OCI-LY7 (cell line): ENCODE results near the gene CD70. TPM values are rescaled to one million over a fixed set of nuclear protein-coding genes. Genes with fewer than 3 reads are reported as not detected.
"Not testable (repeated sequence)": the region's sequence is repeated elsewhere in the genome, so short reads cannot be mapped to it uniquely, and the experiment has no call there.

Source experiments
- BruUV-seq: library from RNA; stranded (reverse); fragments of 400-500 nt; replicated peaks from 2 replicates; lab custom pipeline; 2021; lab: Mats Ljungman, UMichigan
- CTCF ChIA-PET: fragments of 300-600 bp; sonication (Branson Sonifier 250); formaldehyde crosslinking; loops from one replicate; lab custom pipeline; 2022; ENCODE audit warnings: antibody characterized with exemption; ENCODE audit not compliant: unreplicated experiment; lab: Charles Lee
- POLR2A ChIA-PET: fragments of 300-600 bp; sonication (Branson Sonifier 250); formaldehyde crosslinking; loops from one replicate; lab custom pipeline; 2022; ENCODE audit warnings: antibody characterized with exemption; lab: Charles Lee
- DNase-seq: peaks from one replicate; pipeline ENCODE4 v3.0.0-alpha.2; 2015; ENCODE audit warnings: low spot score
- H2AFZ ChIP-seq: fragments of 200-600 bp; sonication (generic), shearing (Covaris generic); 2 replicates; pipeline ENCODE4 v1.6.1; 2014; ENCODE audit warnings: mild to moderate bottlenecking, antibody characterized with exemption, low read length, moderate library complexity
- H3K27ac ChIP-seq: fragments of 200-600 bp; sonication (generic); 2 replicates; pipeline ENCODE4 v1.5.1; 2014; ENCODE audit warnings: mixed run types, low read depth, mild to moderate bottlenecking, moderate library complexity, low read length, inconsistent platforms; ENCODE audit not compliant: poor library complexity, severe bottlenecking
- H3K36me3 ChIP-seq: fragments of 200-600 bp; sonication (generic); 2 replicates; pipeline ENCODE4 v1.6.1; 2014; ENCODE audit warnings: mild to moderate bottlenecking, antibody characterized with exemption, low read length, moderate library complexity, mixed read lengths; ENCODE audit not compliant: insufficient read depth
- H3K4me1 ChIP-seq: fragments of 200-600 bp; sonication (generic); 2 replicates; pipeline ENCODE4 v1.5.1; 2014; ENCODE audit warnings: mild to moderate bottlenecking, low read length; ENCODE audit not compliant: insufficient read depth, poor library complexity, severe bottlenecking
- H3K4me2 ChIP-seq: fragments of 200-600 bp; sonication (generic); 2 replicates; pipeline ENCODE4 v1.6.1; 2014; ENCODE audit warnings: mild to moderate bottlenecking, low read length
- H3K4me3 ChIP-seq: fragments of 200-600 bp; sonication (generic); 2 replicates; pipeline ENCODE4 v1.5.1; 2014; ENCODE audit warnings: mild to moderate bottlenecking, low read depth, low read length; ENCODE audit not compliant: poor library complexity, severe bottlenecking
- H3K79me2 ChIP-seq: fragments of 200-600 bp; sonication (generic); 2 replicates; pipeline ENCODE4 v1.6.1; 2016; ENCODE audit warnings: low read depth, mild to moderate bottlenecking, low read length, moderate library complexity, mixed read lengths; ENCODE audit not compliant: insufficient read depth
- H3K9me2 ChIP-seq: fragments of 200-600 bp; sonication (generic); 2 replicates; pipeline ENCODE4 v1.6.1; 2016; ENCODE audit warnings: mild to moderate bottlenecking, low read length, mixed read lengths; ENCODE audit not compliant: insufficient read depth
- H3K9me3 ChIP-seq: fragments of 200-600 bp; sonication (generic); 2 replicates; pipeline ENCODE4 v1.6.1; 2014; ENCODE audit warnings: mild to moderate bottlenecking, mixed run types, low read length, mixed read lengths
- H4K20me1 ChIP-seq: fragments of 200-600 bp; sonication (generic); 2 replicates; pipeline ENCODE4 v1.6.1; 2014; ENCODE audit warnings: mild to moderate bottlenecking, antibody characterized with exemption, low read length, moderate library complexity, mixed read lengths; ENCODE audit not compliant: insufficient read depth
- CTCF ChIP-seq: fragments of 200-600 bp; sonication (generic); conservative IDR thresholded peaks from 2 replicates; pipeline ENCODE4 v1.5.1; 2014; ENCODE audit warnings: mild to moderate bottlenecking, antibody characterized with exemption, low read length, moderate library complexity, mixed read lengths
- EZH2phosphoT487 ChIP-seq: fragments of 200-600 bp; sonication (generic); IDR thresholded peaks from 2 replicates; pipeline ENCODE4 v1.6.1; 2018; ENCODE audit warnings: low read depth, borderline replicate concordance, mild to moderate bottlenecking, mixed run types, antibody characterized with exemption, low read length, moderate library complexity, mixed read lengths
- intact Hi-C: fragments of 100-400 bp; cut with micrococcal nuclease; formaldehyde crosslinking; loops from one replicate; pipeline ENCODE4 v1.10.0; 2022; ENCODE audit not compliant: unreplicated experiment
- total RNA-seq, 2 experiments: library from RNA; depleted of rRNA in 1 of 2; stranded (reverse); fragments of >200 nt in 1 of 2; shearing (Covaris generic) in 1 of 2; gene quantifications; 2 replicates each; pipeline ENCODE4 v1.2.3, GENCODE V29; 2014 to 2022

The CD70 gene
- total RNA-seq, 2 experiments from 2014 or later: 88.2 to 165 TPM

GRCh38 chr19:6570764-6571163, 20.2 kb downstream of the CD70 start:
- intact Hi-C loops: no loop called here
- Histone ChIP-seq H3K4me2 (no peak overlapping the region), H2AFZ (no peak overlapping the region), H3K4me3 (no peak overlapping the region), H4K20me1 (no peaks in the 10 kb centered on the region), H3K9me2 (no peaks in the 10 kb centered on the region), H3K4me1 (peaks cover 22% of the 10 kb centered on the region), H3K79me2 (no peaks in the 10 kb centered on the region), H3K36me3 (no peaks in the 10 kb centered on the region; the same call in 1 of the 2 replicates), H3K9me3 (peaks cover 35% of the 10 kb centered on the region), H3K27ac (no peak overlapping the region)
- ChIA-PET POLR2A (interaction anchor here (0.6 kb wide), 1 partner anchor 824 kb away, joined by 3 read pairs; no protein-coding TSS in a partner anchor), CTCF (no interaction called here)
- TF ChIP-seq EZH2phosphoT487 (no peak), CTCF (no peak)
- no TSS peak for BruUV-seq
- DNase-seq: no peak

GRCh38 chr19:6568816-6569215, 22.1 kb downstream of the CD70 start:
- H3K36me3 ChIP-seq: no peaks in the 10 kb centered on the region; the same call in 1 of the 2 replicates
- no peaks in the 10 kb centered on the region for H3K9me2 ChIP-seq
- no TSS peak for BruUV-seq
- H3K27ac ChIP-seq: no peak overlapping the region
- H3K79me2 ChIP-seq: no peaks in the 10 kb centered on the region
- no peak overlapping the region for H2AFZ ChIP-seq
- H3K4me3 ChIP-seq: no peak overlapping the region
- POLR2A ChIA-PET: interaction anchor here (0.7 to 1.1 kb wide), 2 partner anchors 21 to 49 kb away, joined by 3 to 5 read pairs; no protein-coding TSS in a partner anchor
- no peak for DNase-seq
- CTCF ChIA-PET: no interaction called here
- intact Hi-C loops: no loop called here
- no peaks in the 10 kb centered on the region for H4K20me1 ChIP-seq
- H3K4me2 ChIP-seq: no peak overlapping the region
- peaks cover 4% of the 10 kb centered on the region for H3K4me1 ChIP-seq
- no peak for TF ChIP-seq EZH2phosphoT487
- TF ChIP-seq CTCF: no peak
- H3K9me3 ChIP-seq: peaks cover 45% of the 10 kb centered on the region

GRCh38 chr19:6568010-6568526, 22.9 kb downstream of the CD70 start:
- H2AFZ ChIP-seq: no peak overlapping the region
- ChIA-PET CTCF (no interaction called here), POLR2A (interaction anchor here (1.1 kb wide), 1 partner anchor 20 kb away, joined by 5 read pairs; no protein-coding TSS in a partner anchor)
- H3K4me3 ChIP-seq: no peak overlapping the region
- H4K20me1 ChIP-seq: no peaks in the 10 kb centered on the region
- no peak for DNase-seq
- H3K9me2 ChIP-seq: no peaks in the 10 kb centered on the region
- H3K4me1 ChIP-seq: no peaks in the 10 kb centered on the region
- no peaks in the 10 kb centered on the region for H3K79me2 ChIP-seq
- no peaks in the 10 kb centered on the region; the same call in 1 of the 2 replicates for H3K36me3 ChIP-seq
- no TSS peak for BruUV-seq
- H3K9me3 ChIP-seq: peaks cover 45% of the 10 kb centered on the region
- intact Hi-C loops: no loop called here
- TF ChIP-seq CTCF (no peak), EZH2phosphoT487 (no peak)
- no peak overlapping the region for H3K4me2 ChIP-seq
- no peak overlapping the region for H3K27ac ChIP-seq

GRCh38 chr19:6566727-6567126, 24.2 kb downstream of the CD70 start:
- H3K4me1 ChIP-seq, BruUV-seq, H4K20me1 ChIP-seq, POLR2A ChIA-PET, DNase-seq, intact Hi-C loops, H3K79me2 ChIP-seq, H3K4me2 ChIP-seq, CTCF ChIA-PET, H2AFZ ChIP-seq, H3K9me2 ChIP-seq, H3K36me3 ChIP-seq, H3K4me3 ChIP-seq, H3K27ac ChIP-seq: not testable (repeated sequence)
- peaks cover 45% of the 10 kb centered on the region for H3K9me3 ChIP-seq
